Measurements from ENCODE around the gene CSMD2. TPM values are rescaled to one million over a fixed set of nuclear protein-coding genes. Genes with fewer than 3 reads are reported as not detected.
"Not testable (repeated sequence)": the region's sequence is repeated elsewhere in the genome, so short reads cannot be mapped to it uniquely, and the experiment has no call there.

CSMD2 gene
- total and polyA plus RNA-seq, 2 donors from 2014 or later = 0.47 TPM; not detected in 1

- DNase-seq (no peak), FAIRE-seq (no peak)
- H3K27ac ChIP-seq (ENCODE audit: low read depth in 2 of 2, low read length in 2 of 2) = no peak overlapping the region
- no peaks in the 10 kb centered on the region for H3K36me3 ChIP-seq (ENCODE audit: control insufficient read depth in 2 of 3, insufficient read depth in 3 of 3, low read length in 3 of 3)
- no peaks in the 10 kb centered on the region for H3K27me3 ChIP-seq (ENCODE audit: control insufficient read depth, insufficient read depth, low read length)
- no peak for TF ChIP-seq CTCF (IDR thresholded peaks at IDR 0.05; ENCODE audit: borderline replicate concordance, extremely low read depth, insufficient read depth)
- no peaks in the 10 kb centered on the region for H3K9me3 ChIP-seq (ENCODE audit: control insufficient read depth in 2 of 3, insufficient read depth in 1 of 3, low read length in 3 of 3)
- intact Hi-C loops (cut with DNase I) = no loop called here
- no peaks in the 10 kb centered on the region for H3K4me1 ChIP-seq (ENCODE audit: control insufficient read depth in 2 of 3, insufficient read depth in 2 of 3, low read depth in 1 of 3, low read length in 3 of 3)
- H3K9ac ChIP-seq (ENCODE audit: low read length in 3 of 3) = no peak overlapping the region
- no peak overlapping the region for H3K4me3 ChIP-seq (ENCODE audit: low read length in 3 of 3)
Measured at GRCh38 chr1:33515607-33516006, 649.4 kb downstream of the CSMD2 start.

GRCh38 chr1:33515112-33515511 is 649.9 kb downstream of the CSMD2 start:
- Histone ChIP-seq H3K9ac (ENCODE audit: low read length in 3 of 3) (no peak overlapping the region), H3K9me3 (ENCODE audit: control insufficient read depth in 2 of 3, insufficient read depth in 1 of 3, low read length in 3 of 3) (no peaks in the 10 kb centered on the region), H3K36me3 (ENCODE audit: control insufficient read depth in 2 of 3, insufficient read depth in 3 of 3, low read length in 3 of 3) (no peaks in the 10 kb centered on the region), H3K27me3 (ENCODE audit: control insufficient read depth, insufficient read depth, low read length) (no peaks in the 10 kb centered on the region), H3K4me1 (ENCODE audit: control insufficient read depth in 2 of 3, insufficient read depth in 2 of 3, low read depth in 1 of 3, low read length in 3 of 3) (no peaks in the 10 kb centered on the region), H3K4me3 (ENCODE audit: low read length in 3 of 3) (no peak overlapping the region), H3K27ac (ENCODE audit: low read depth in 2 of 2, low read length in 2 of 2) (no peak overlapping the region)
- FAIRE-seq = no peak
- intact Hi-C loops (cut with DNase I) = no loop called here
- no peak for DNase-seq
- TF ChIP-seq CTCF (IDR thresholded peaks at IDR 0.05; ENCODE audit: borderline replicate concordance, extremely low read depth, insufficient read depth) = no peak

DNA sequence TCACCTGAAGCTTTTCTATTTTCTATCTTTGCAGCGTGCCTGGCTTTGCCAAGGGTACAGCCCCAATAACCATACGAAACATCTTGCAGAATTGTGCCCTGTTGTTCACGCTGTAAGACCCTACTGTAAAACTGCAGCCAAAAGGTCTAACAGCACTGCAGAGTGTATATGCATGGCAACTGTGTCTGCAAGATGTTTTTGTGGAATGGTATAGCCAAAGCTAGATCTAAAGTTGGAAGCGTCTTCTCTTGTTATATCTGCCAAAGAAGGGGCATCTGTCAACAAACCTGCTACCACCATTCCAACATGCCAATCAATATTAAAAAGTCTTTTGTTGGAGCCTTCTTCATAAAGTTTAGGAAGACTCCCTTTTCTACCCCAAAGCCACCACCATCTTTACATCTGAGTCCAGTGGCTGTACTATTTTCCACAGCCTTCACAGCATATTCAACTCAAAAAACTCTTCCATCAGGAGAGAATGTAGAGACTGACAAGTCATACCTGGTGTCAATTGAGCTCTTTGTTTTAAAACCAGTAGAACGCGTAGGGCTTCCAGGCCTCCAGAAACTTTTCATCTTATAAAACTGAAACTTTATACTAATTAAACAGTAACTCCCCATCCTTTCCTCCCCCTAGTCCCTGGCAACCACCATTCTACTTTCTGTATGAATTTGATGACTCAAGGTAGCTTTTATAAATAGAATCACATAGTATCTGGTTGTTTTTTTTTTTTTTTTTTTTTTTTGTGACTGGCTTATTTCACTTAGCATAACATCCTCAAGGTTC is 652.6 kb downstream of the CSMD2 start:
- Histone ChIP-seq H3K36me3 (ENCODE audit: control insufficient read depth in 2 of 3, insufficient read depth in 3 of 3, low read length in 3 of 3) (no peaks in the 10 kb centered on the region), H3K4me1 (ENCODE audit: control insufficient read depth in 2 of 3, insufficient read depth in 2 of 3, low read depth in 1 of 3, low read length in 3 of 3) (no peaks in the 10 kb centered on the region), H3K27ac (ENCODE audit: low read depth in 2 of 2, low read length in 2 of 2) (no peak overlapping the region), H3K27me3 (ENCODE audit: control insufficient read depth, insufficient read depth, low read length) (no peaks in the 10 kb centered on the region), H3K4me3 (ENCODE audit: low read length in 3 of 3) (no peak overlapping the region), H3K9me3 (ENCODE audit: control insufficient read depth in 2 of 3, insufficient read depth in 1 of 3, low read length in 3 of 3) (no peaks in the 10 kb centered on the region), H3K9ac (ENCODE audit: low read length in 3 of 3) (no peak overlapping the region)
- intact Hi-C loops (cut with DNase I) = no loop called here
- FAIRE-seq (no peak), DNase-seq (no peak)
- no peak for TF ChIP-seq CTCF (IDR thresholded peaks at IDR 0.05; ENCODE audit: borderline replicate concordance, extremely low read depth, insufficient read depth)

GRCh38 chr1:33509276-33509675 is 655.8 kb downstream of the CSMD2 start:
- H3K27ac ChIP-seq (ENCODE audit: low read depth in 2 of 2, low read length in 2 of 2); DNase-seq; H3K4me3 ChIP-seq (ENCODE audit: low read length in 3 of 3); H3K9me3 ChIP-seq (ENCODE audit: control insufficient read depth in 2 of 3, insufficient read depth in 1 of 3, low read length in 3 of 3); intact Hi-C loops (cut with DNase I); FAIRE-seq; H3K4me1 ChIP-seq (ENCODE audit: control insufficient read depth in 2 of 3, insufficient read depth in 2 of 3, low read depth in 1 of 3, low read length in 3 of 3); H3K9ac ChIP-seq (ENCODE audit: low read length in 3 of 3); H3K27me3 ChIP-seq (ENCODE audit: control insufficient read depth, insufficient read depth, low read length); H3K36me3 ChIP-seq (ENCODE audit: control insufficient read depth in 2 of 3, insufficient read depth in 3 of 3, low read length in 3 of 3): not testable (repeated sequence)

Data from kidney (tissue), 14 donors.